Naive thymus-derived CD4-positive, alpha-beta T cell (primary cell): ENCODE measurements around the gene SLF2. TPM values are rescaled to one million over a fixed set of nuclear protein-coding genes. Genes with fewer than 3 reads are reported as not detected.

Experiments
- ATAC-seq: fragments of 150-1000 bp; cut with Tn5 transposase; 2 replicates; pipeline ENCODE4 v1.10.0; 2021; ENCODE audit warnings: mild to moderate bottlenecking, moderate library complexity
- CTCF ChIA-PET: fragments of 350-600 bp; sonication (Branson Sonifier 250); formaldehyde crosslinking; loops from one replicate; lab custom pipeline; 2021; ENCODE audit warnings: antibody characterized with exemption; lab: Charles Lee
- POLR2A ChIA-PET: fragments of 350-600 bp; sonication (Branson Sonifier 250); formaldehyde crosslinking; loops from one replicate; lab custom pipeline; 2021; ENCODE audit warnings: antibody characterized with exemption, inconsistent platforms; lab: Charles Lee
- DNase-seq, 9 donors: peaks; one replicate each; pipeline versions ENCODE4 v3.0.0 to v3.0.0-alpha.2; 2020 to 2022; ENCODE audit warnings: mixed read lengths in 1 of 9
- H3K27ac ChIP-seq: one replicate; pipeline ENCODE4 v1.7.0; 2013; ENCODE audit warnings: mild to moderate bottlenecking, low read depth, low read length, moderate library complexity
- H3K27me3 ChIP-seq, 2 donors: one replicate each; pipeline ENCODE4 v1.7.0; 2013; ENCODE audit warnings: low read length in 2 of 2, mild to moderate bottlenecking in 2 of 2, moderate library complexity in 2 of 2; ENCODE audit not compliant: control insufficient read depth in 2 of 2, insufficient read depth in 2 of 2
- H3K36me3 ChIP-seq, 3 experiments: 1 replicate in 2 of 3; 2 replicates in 1 of 3; pipeline ENCODE4 v1.7.0; 2013; ENCODE audit warnings: low read length in 3 of 3, mild to moderate bottlenecking in 3 of 3, moderate library complexity in 1 of 3; ENCODE audit not compliant: insufficient read depth in 3 of 3, control insufficient read depth in 2 of 3
- H3K4me1 ChIP-seq, 2 donors: one replicate each; pipeline ENCODE4 v1.7.0; 2013; ENCODE audit warnings: low read length in 2 of 2, mild to moderate bottlenecking in 2 of 2, moderate library complexity in 1 of 2; ENCODE audit not compliant: control insufficient read depth in 2 of 2, insufficient read depth in 2 of 2
- H3K4me3 ChIP-seq: 2 replicates; pipeline ENCODE4 v1.7.0; 2013; ENCODE audit warnings: mild to moderate bottlenecking, low read length
- H3K9me3 ChIP-seq, 3 experiments: 1 replicate in 2 of 3; 2 replicates in 1 of 3; pipeline ENCODE4 v1.7.0; 2013; ENCODE audit warnings: low read length in 3 of 3; ENCODE audit not compliant: control insufficient read depth in 2 of 3
- H3K27ac Mint-ChIP-seq, 9 donors: one replicate each; pipeline ENCODE4 v1.8.0; 2020 to 2022; ENCODE audit warnings: mixed read lengths in 9 of 9, mild to moderate bottlenecking in 8 of 9, moderate library complexity in 5 of 9, inconsistent platforms in 2 of 9
- H3K27me3 Mint-ChIP-seq, 5 donors: one replicate each; pipeline ENCODE4 v1.8.0; 2021 to 2022; ENCODE audit warnings: mixed read lengths in 5 of 5, mild to moderate bottlenecking in 1 of 5
- H3K36me3 Mint-ChIP-seq, 5 donors: one replicate each; pipeline ENCODE4 v1.8.0; 2020 to 2022; ENCODE audit warnings: mixed read lengths in 5 of 5, mild to moderate bottlenecking in 3 of 5, inconsistent platforms in 1 of 5
- H3K4me1 Mint-ChIP-seq, 7 donors: one replicate each; pipeline ENCODE4 v1.8.0; 2020 to 2022; ENCODE audit warnings: mixed read lengths in 7 of 7, mild to moderate bottlenecking in 3 of 7, inconsistent platforms in 1 of 7
- H3K4me3 Mint-ChIP-seq, 10 donors: one replicate each; pipeline ENCODE4 v1.8.0; 2020 to 2022; ENCODE audit warnings: mild to moderate bottlenecking in 10 of 10, mixed read lengths in 10 of 10, moderate library complexity in 6 of 10, inconsistent platforms in 2 of 10
- H3K9me3 Mint-ChIP-seq, 11 donors: one replicate each; pipeline ENCODE4 v1.8.0; 2020 to 2022; ENCODE audit warnings: mixed read lengths in 11 of 11, mild to moderate bottlenecking in 4 of 11, inconsistent platforms in 1 of 11, moderate library complexity in 1 of 11
- intact Hi-C, 2 donors: fragments of 100-400 bp; cut with micrococcal nuclease; formaldehyde crosslinking; loops; one replicate each; pipeline ENCODE4 v1.15.1; 2023
- polyA plus RNA-seq, 2 donors: library from polyadenylated mRNA; unstranded; fragments of 300-500 nt; fragmentation: Illumina TruSeq; gene quantifications; one replicate each; pipeline ENCODE4 v1.2.3, GENCODE V29; 2021
- total RNA-seq, 6 experiments: library from RNA in 5 of 6; stranded (reverse) in 5 of 6; gene quantifications; 1 replicate in 5 of 6; 2 replicates in 1 of 6; pipeline ENCODE4 v1.2.3 and lab custom pipeline; 2021 to 2026

The SLF2 gene
- total and polyA plus RNA-seq, 7 experiments from 2014 or later = 10.9 to 43.7 (median 24.0) TPM

GRCh38 chr10:100984672-100985177 is 72.0 kb downstream of the SLF2 start:
- CTCF ChIA-PET = no interaction called here
- H3K27ac Mint-ChIP-seq = no peak overlapping the region
- H3K9me3 ChIP-seq = no peaks in the 10 kb centered on the region
- peaks cover 19 to 49% (median 30%) of the 10 kb centered on the region in 7 donors for H3K4me1 Mint-ChIP-seq
- H3K27ac ChIP-seq = no peak overlapping the region
- no peaks in the 10 kb centered on the region for H3K27me3 ChIP-seq
- ATAC-seq = no peak
- H3K9me3 Mint-ChIP-seq = no peaks in the 10 kb centered on the region
- peaks cover 0 to 61% (median 0%) of the 10 kb centered on the region in 3 experiments for H3K36me3 ChIP-seq
- peaks cover 0 to 46% (median 15%) of the 10 kb centered on the region in 5 donors for H3K36me3 Mint-ChIP-seq
- no peak overlapping the region for H3K4me3 ChIP-seq
- H3K4me1 ChIP-seq = peaks cover 17 to 24% of the 10 kb centered on the region in 2 donors
- peak overlapping the region in 1 of 10 donors; percentile 28 for H3K4me3 Mint-ChIP-seq
- intact Hi-C loops = no loop called here
- no peaks in the 10 kb centered on the region for H3K27me3 Mint-ChIP-seq
- DNase-seq = no peak
- POLR2A ChIA-PET = interaction anchor here (4.7 kb wide), 1 partner anchor 13 kb away, joined by 65 read pairs; the partner anchor contains the start of gene LZTS2

- H3K27me3 Mint-ChIP-seq = no peaks in the 10 kb centered on the region
- Histone ChIP-seq H3K9me3 (no peaks in the 10 kb centered on the region), H3K27me3 (no peaks in the 10 kb centered on the region), H3K36me3 (peaks cover 0 to 61% (median under 1%) of the 10 kb centered on the region in 3 experiments), H3K4me3 (no peak overlapping the region), H3K4me1 (peaks cover 17 to 24% of the 10 kb centered on the region in 2 donors), H3K27ac (no peak overlapping the region)
- no peaks in the 10 kb centered on the region for H3K9me3 Mint-ChIP-seq
- peaks cover 20 to 55% (median 32%) of the 10 kb centered on the region in 7 donors for H3K4me1 Mint-ChIP-seq
- intact Hi-C loops = no loop called here
- POLR2A ChIA-PET = interaction anchor here (1.4 to 4.7 kb wide), 2 partner anchors 12 to 46 kb away, joined by 8 to 65 read pairs; partner anchors contain the start of genes LZTS2, PDZD7 and SFXN3
- peak overlapping the region in 7 of 10 donors; percentile 28 to 99 (median 93) for H3K4me3 Mint-ChIP-seq
- H3K36me3 Mint-ChIP-seq = peaks cover under 1 to 43% (median 17%) of the 10 kb centered on the region in 5 donors
- CTCF ChIA-PET = no interaction called here
- ATAC-seq = no peak
- no peak for DNase-seq
- H3K27ac Mint-ChIP-seq = peak overlapping the region in 1 of 9 donors; percentile 3
These were observed 72.6 kb downstream of the SLF2 start for GRCh38 chr10:100985336-100985735.

GRCh38 chr10:100986623-100986951 is 73.8 kb downstream of the SLF2 start:
- ATAC-seq (no peak), DNase-seq (no peak)
- Histone ChIP-seq H3K36me3 (peaks cover 0 to 60% (median 11%) of the 10 kb centered on the region in 3 experiments), H3K9me3 (no peaks in the 10 kb centered on the region), H3K27ac (peak overlapping the region; percentile 81), H3K27me3 (no peaks in the 10 kb centered on the region), H3K4me3 (peak overlapping the region; percentile 89), H3K4me1 (peaks cover 17 to 24% of the 10 kb centered on the region in 2 donors)
- peaks cover 23 to 60% (median 38%) of the 10 kb centered on the region in 7 donors for H3K4me1 Mint-ChIP-seq
- intact Hi-C loops = no loop called here
- ChIA-PET CTCF (interaction anchor here (2.4 kb wide), 1 partner anchor 11 kb away, joined by 24 read pairs; no protein-coding TSS in a partner anchor), POLR2A (interaction anchor here (0.9 to 4.7 kb wide), 4 partner anchors 11 to 45 kb away, joined by 3 to 65 read pairs (median 6); partner anchors contain the start of genes LZTS2, PDZD7 and SFXN3)
- H3K9me3 Mint-ChIP-seq = no peaks in the 10 kb centered on the region
- H3K4me3 Mint-ChIP-seq = peak overlapping the region; percentile 91 to 100 (median 95)
- H3K36me3 Mint-ChIP-seq = peaks cover 11 to 47% (median 28%) of the 10 kb centered on the region in 5 donors
- no peaks in the 10 kb centered on the region for H3K27me3 Mint-ChIP-seq
- peak overlapping the region in 7 of 9 donors; percentile 84 to 98 (median 92) for H3K27ac Mint-ChIP-seq

GRCh38 chr10:100986952-100987684 is 74.4 kb downstream of the SLF2 start, which contains the start of the genes MRPL43 and TWNK:
Gene MRPL43, minus strand, starts transcription at chr10:100987497. Its CDS starts 54 bp downstream, at chr10:100987443.
Gene TWNK, plus strand, starts transcription at chr10:100987543. Its CDS starts 668 bp downstream, at chr10:100988211.
- POLR2A ChIA-PET = interaction anchor here (0.9 to 4.7 kb wide), 4 partner anchors 10 to 45 kb away, joined by 3 to 65 read pairs (median 4); partner anchors contain the start of genes LZTS2, PDZD7 and SFXN3
- ATAC-seq (peak; percentile 94), DNase-seq (peak; percentile 68 to 88 (median 84))
- intact Hi-C loops = loop anchor here (1.0 kb wide), 3 partner anchors 10 to 75 kb away; partner anchors contain the start of genes SEMA4G (in 2 of the 2) and SLF2 (in 2 of the 2)
- H3K36me3 Mint-ChIP-seq = peaks cover 11 to 44% (median 26%) of the 10 kb centered on the region in 5 donors
- H3K4me3 Mint-ChIP-seq = peak within 1 kb of the TSS; percentile 91 to 100 (median 95)
- CTCF ChIA-PET = interaction anchor here (1.8 to 2.4 kb wide), 2 partner anchors 10 to 27 kb away, joined by 5 to 24 read pairs; no protein-coding TSS in a partner anchor
- Histone ChIP-seq H3K36me3 (peaks cover 0 to 59% (median 11%) of the 10 kb centered on the region in 3 experiments), H3K27ac (peak within 1 kb of the TSS; percentile 81), H3K4me1 (peaks cover 17 to 24% of the 10 kb centered on the region in 2 donors), H3K4me3 (peak within 1 kb of the TSS; percentile 89), H3K27me3 (no peaks in the 10 kb centered on the region), H3K9me3 (no peaks in the 10 kb centered on the region)
- H3K27ac Mint-ChIP-seq = peak within 1 kb of the TSS; percentile 80 to 98 (median 92)
- no peaks in the 10 kb centered on the region for H3K27me3 Mint-ChIP-seq
- peaks cover 23 to 60% (median 38%) of the 10 kb centered on the region in 7 donors for H3K4me1 Mint-ChIP-seq
- no peaks in the 10 kb centered on the region for H3K9me3 Mint-ChIP-seq

- Histone ChIP-seq H3K36me3 (peaks cover 0 to 57% (median 11%) of the 10 kb centered on the region in 3 experiments), H3K27me3 (no peaks in the 10 kb centered on the region), H3K4me1 (peaks cover 17 to 24% of the 10 kb centered on the region in 2 donors), H3K9me3 (no peaks in the 10 kb centered on the region), H3K4me3 (peak overlapping the region; percentile 89), H3K27ac (peak overlapping the region; percentile 81)
- no peaks in the 10 kb centered on the region for H3K9me3 Mint-ChIP-seq
- H3K27me3 Mint-ChIP-seq = no peaks in the 10 kb centered on the region
- peaks cover 23 to 60% (median 37%) of the 10 kb centered on the region in 7 donors for H3K4me1 Mint-ChIP-seq
- ATAC-seq (no peak), DNase-seq (no peak)
- POLR2A ChIA-PET = interaction anchor here (0.9 to 4.7 kb wide), 4 partner anchors 10 to 45 kb away, joined by 3 to 65 read pairs (median 4); partner anchors contain the start of genes LZTS2, PDZD7 and SFXN3
- H3K36me3 Mint-ChIP-seq = peaks cover 11 to 41% (median 21%) of the 10 kb centered on the region in 5 donors
- CTCF ChIA-PET = interaction anchor here (1.2 to 2.4 kb wide), 3 partner anchors 10 to 27 kb away, joined by 4 to 24 read pairs (median 5); no protein-coding TSS in a partner anchor
- peak overlapping the region; percentile 80 to 98 (median 92) for H3K27ac Mint-ChIP-seq
- peak overlapping the region; percentile 91 to 100 (median 95) for H3K4me3 Mint-ChIP-seq
- intact Hi-C loops = loop anchor here (1.0 kb wide), 3 partner anchors 10 to 75 kb away; partner anchors contain the start of genes SEMA4G (in 2 of the 2) and SLF2 (in 2 of the 2)
These were observed 74.9 kb downstream of the SLF2 start for GRCh38 chr10:100987685-100988049.

GRCh38 chr10:100988166-100988565 is 75.4 kb downstream of the SLF2 start:
- H3K4me3 Mint-ChIP-seq = peak overlapping the region; percentile 91 to 100 (median 95)
- Histone ChIP-seq H3K36me3 (peaks cover 0 to 56% (median 11%) of the 10 kb centered on the region in 3 experiments), H3K27me3 (no peaks in the 10 kb centered on the region), H3K4me3 (peak overlapping the region; percentile 89), H3K4me1 (peaks cover 17 to 24% of the 10 kb centered on the region in 2 donors), H3K27ac (peak overlapping the region; percentile 81), H3K9me3 (no peaks in the 10 kb centered on the region)
- H3K27ac Mint-ChIP-seq = peak overlapping the region in 5 of 9 donors; percentile 80 to 96 (median 92)
- peaks cover 11 to 46% (median 18%) of the 10 kb centered on the region in 5 donors for H3K36me3 Mint-ChIP-seq
- DNase-seq = no peak
- H3K9me3 Mint-ChIP-seq = no peaks in the 10 kb centered on the region
- intact Hi-C loops = no loop called here
- H3K27me3 Mint-ChIP-seq = no peaks in the 10 kb centered on the region
- ATAC-seq = no peak
- peaks cover 23 to 60% (median 35%) of the 10 kb centered on the region in 7 donors for H3K4me1 Mint-ChIP-seq
- CTCF ChIA-PET = interaction anchor here (0.7 to 2.4 kb wide), 5 partner anchors 9 to 28 kb away, joined by 3 to 24 read pairs (median 5); no protein-coding TSS in a partner anchor
- POLR2A ChIA-PET = interaction anchor here (0.8 to 4.7 kb wide), 2 partner anchors 9 to 43 kb away, joined by 3 to 65 read pairs; partner anchors contain the start of genes LZTS2, PDZD7 and SFXN3
